SK-N-SH (cell line): Measurements from ENCODE around the gene SMURF1. TPM values are rescaled to one million over a fixed set of nuclear protein-coding genes. Genes with fewer than 3 reads are reported as not detected.

Experiments used
- CTCF ChIA-PET: fragments of 300-600, 350-600 bp; formaldehyde crosslinking; extraction: SDS; loops from one replicate; lab custom pipeline; 2021; lab: Yijun Ruan, JAX
- POLR2A ChIA-PET: fragments of 350-600 bp; sonication (Branson Sonifier 250); formaldehyde crosslinking; extraction: SDS; loops from one replicate; lab custom pipeline; 2020; ENCODE audit warnings: antibody characterized with exemption, inconsistent platforms; lab: Yijun Ruan, JAX
- DNase-seq: peaks from one replicate; pipeline ENCODE4 v3.0.0; 2012
- H2AFZ ChIP-seq: fragments of 200-600 bp; sonication (generic); 2 replicates; pipeline ENCODE4 v1.8.1; 2016; ENCODE audit warnings: antibody characterized with exemption, mild to moderate bottlenecking, low read depth
- H3F3A ChIP-seq: fragments of 200-600 bp; sonication (generic); replicated peaks from 2 replicates; pipeline ENCODE3; 2016; ENCODE audit warnings: antibody characterized with exemption, mild to moderate bottlenecking; ENCODE audit not compliant: insufficient read depth
- H3K27ac ChIP-seq, 2 experiments: fragments of 200-500 bp in 1 of 2; fragments of 200-600 bp in 1 of 2; sonication (Bioruptor generic) in 1 of 2; sonication (generic), shearing (Covaris generic) in 1 of 2; 2 replicates each; pipeline versions ENCODE4 v1.5.1 to v1.6.1; 2014 to 2016; ENCODE audit warnings: low read depth in 2 of 2, inconsistent platforms in 1 of 2, low read length in 1 of 2, mild to moderate bottlenecking in 1 of 2, mixed read lengths in 1 of 2
- H3K27me3 ChIP-seq: fragments of 200-600 bp; sonication (generic), shearing (Covaris generic); 2 replicates; pipeline ENCODE4 v1.6.1; 2016; ENCODE audit warnings: mixed run types; ENCODE audit not compliant: insufficient read depth
- H3K36me3 ChIP-seq, 2 experiments: fragments of 200-500 bp in 1 of 2; fragments of 200-600 bp in 1 of 2; sonication (Bioruptor generic) in 1 of 2; sonication (generic) in 1 of 2; replicated peaks in 1 of 2; 2 replicates each; pipeline versions ENCODE3 to v1.5.1; 2014 to 2016; ENCODE audit warnings: low read length in 1 of 2, mild to moderate bottlenecking in 1 of 2; ENCODE audit not compliant: insufficient read depth in 2 of 2, control insufficient read depth in 1 of 2
- H3K4me1 ChIP-seq, 2 experiments: fragments of 200-500 bp in 1 of 2; fragments of 200-600 bp in 1 of 2; sonication (Bioruptor generic) in 1 of 2; sonication (generic), shearing (Covaris generic) in 1 of 2; 2 replicates each; pipeline versions ENCODE4 v1.5.1 to v1.6.1; 2014 to 2016; ENCODE audit warnings: low read depth in 1 of 2, low read length in 1 of 2, mixed run types in 1 of 2; ENCODE audit not compliant: insufficient read depth in 2 of 2, control insufficient read depth in 1 of 2
- H3K4me2 ChIP-seq: fragments of 200-600 bp; sonication (generic), shearing (Covaris generic); 2 replicates; pipeline ENCODE4 v1.6.1; 2017; ENCODE audit warnings: mixed run types
- H3K4me3 ChIP-seq, 2 experiments: fragments of 200-500 bp in 1 of 2; fragments of 200-600 bp in 1 of 2; sonication (Bioruptor generic) in 1 of 2; sonication (generic), shearing (Covaris generic) in 1 of 2; 2 replicates each; pipeline versions ENCODE4 v1.5.1 to v1.8.1; 2014 to 2016; ENCODE audit warnings: low read depth in 2 of 2, inconsistent platforms in 1 of 2, low read length in 1 of 2, mild to moderate bottlenecking in 1 of 2, mixed read lengths in 1 of 2, moderate library complexity in 1 of 2
- H3K79me2 ChIP-seq: fragments of 200-600 bp; sonication (generic); 2 replicates; pipeline ENCODE4 v1.8.1; 2017; ENCODE audit warnings: mild to moderate bottlenecking; ENCODE audit not compliant: insufficient read depth
- H3K9ac ChIP-seq: fragments of 200-600 bp; sonication (generic); 2 replicates; pipeline ENCODE4 v1.6.1; 2017; ENCODE audit warnings: mixed run types
- H3K9me2 ChIP-seq: fragments of 200-600 bp; sonication (generic); 2 replicates; pipeline ENCODE4 v1.6.1; 2017; ENCODE audit warnings: mixed run types
- H3K9me3 ChIP-seq: fragments of 200-600 bp; sonication (generic); 2 replicates; pipeline ENCODE4 v1.6.1; 2017; ENCODE audit warnings: mixed run types, mild to moderate bottlenecking, moderate library complexity
- H4K20me1 ChIP-seq: fragments of 200-600 bp; sonication (generic); 2 replicates; pipeline ENCODE4 v1.6.1; 2017; ENCODE audit warnings: mild to moderate bottlenecking, mixed run types; ENCODE audit not compliant: insufficient read depth
- CHD2 ChIP-seq: fragments of 150-350 bp; IDR thresholded peaks from 2 replicates; pipeline ENCODE4 v1.6.1; 2018; ENCODE audit warnings: low read length; ENCODE audit not compliant: partially characterized antibody
- CTCF ChIP-seq: fragments of 200-600 bp; sonication (generic); IDR thresholded peaks from 2 replicates; pipeline ENCODE4 v1.6.1; 2017; ENCODE audit warnings: antibody characterized with exemption, mild to moderate bottlenecking, moderate library complexity
- FOXJ3 ChIP-seq: sonication (generic); formaldehyde crosslinking; IDR thresholded peaks from 2 replicates; pipeline ENCODE4 v1.5.1; 2020; ENCODE audit warnings: mild to moderate bottlenecking, missing genetic modification reagents
- GABPA ChIP-seq: IDR thresholded peaks from 2 replicates; pipeline ENCODE4 v1.4.0; 2012; ENCODE audit warnings: low read depth, mild to moderate bottlenecking
- MAX ChIP-seq: IDR thresholded peaks from 2 replicates; pipeline ENCODE4 v1.4.0; 2012; ENCODE audit warnings: low read depth
- MEF2A ChIP-seq: IDR thresholded peaks from 2 replicates; pipeline ENCODE4 v1.4.0; 2012; ENCODE audit warnings: low read depth, borderline replicate concordance
- NFIC ChIP-seq: IDR thresholded peaks from 2 replicates; pipeline ENCODE4 v1.4.0; 2012; ENCODE audit warnings: borderline replicate concordance
- PBX3 ChIP-seq: IDR thresholded peaks from 2 replicates; pipeline ENCODE4; 2012
- RCOR1 ChIP-seq: fragments of 150-350 bp; IDR thresholded peaks from 2 replicates; pipeline ENCODE4 v1.6.1; 2017; ENCODE audit warnings: antibody characterized with exemption, low read length
- RXRA ChIP-seq: IDR thresholded peaks from 2 replicates; pipeline ENCODE4 v1.4.0; 2012; ENCODE audit warnings: low read depth, mild to moderate bottlenecking, borderline replicate concordance
- TCF12 ChIP-seq: IDR thresholded peaks from 2 replicates; pipeline ENCODE4 v1.4.0; 2012
- USF1 ChIP-seq: IDR thresholded peaks from 2 replicates; pipeline ENCODE4 v1.4.0; 2012; ENCODE audit warnings: low read depth, borderline replicate concordance
- USF2 ChIP-seq: fragments of 150-350 bp; IDR thresholded peaks from 2 replicates; pipeline ENCODE4 v1.6.1; 2017; ENCODE audit warnings: antibody characterized with exemption, low read length, low read depth, borderline replicate concordance
- YY1 ChIP-seq: IDR thresholded peaks from 2 replicates; pipeline ENCODE4 v1.4.0; 2012; ENCODE audit warnings: low read depth, mild to moderate bottlenecking
- WGBS: methylation state at CpG from one replicate; pipeline ENCODE4 v1.1.6; 2017; ENCODE audit warnings: low lambda C conversion rate; 5-methylcytosine and 5-hydroxymethylcytosine counted together
- polyA plus RNA-seq, 3 experiments: library from polyadenylated mRNA; depleted of rRNA; stranded (reverse); fragments of >200 nt; gene quantifications; 2 replicates each; pipeline ENCODE4 v1.2.3, GENCODE V29; 2012

SMURF1 gene
- polyA plus RNA-seq, 1 of the 3 experiments (the other 2 are of a cell fraction), result 12.9 TPM

GRCh38 chr7:99034932-99035722 is 108.8 kb downstream of the SMURF1 start:
- Histone ChIP-seq H2AFZ (no peak overlapping the region), H3K4me1 (no peaks in the 10 kb centered on the region), H3K9ac (no peak overlapping the region), H3K4me3 (no peak overlapping the region), H3K27me3 (no peaks in the 10 kb centered on the region), H3K9me3 (no peaks in the 10 kb centered on the region), H3K9me2 (no peaks in the 10 kb centered on the region), H4K20me1 (peaks cover 11% of the 10 kb centered on the region; the same call in 1 of the 2 replicates), H3K4me2 (no peak overlapping the region), H3K36me3 (peaks cover 83 to 86% of the 10 kb centered on the region in 2 experiments), H3F3A (peaks cover 9% of the 10 kb centered on the region), H3K79me2 (no peaks in the 10 kb centered on the region), H3K27ac (no peak overlapping the region)
- no peak for DNase-seq
- CTCF ChIA-PET, result interaction anchor here (1.1 to 6.6 kb wide), 5 partner anchors 11 to 278 kb away, joined by 3 to 146 read pairs (median 6); no protein-coding TSS in a partner anchor
- TF ChIP-seq MEF2A (no peak), YY1 (no peak), RCOR1 (no peak), USF1 (no peak), CHD2 (no peak), FOXJ3 (no peak), PBX3 (no peak), NFIC (no peak), RXRA (no peak), MAX (no peak), GABPA (no peak), USF2 (no peak), CTCF (no peak), TCF12 (no peak)
- 95% methylated on average over 27 of the region's 30 CpGs for WGBS
- POLR2A ChIA-PET, result no interaction called here
